ENCODE results near the gene AMBRA1. TPM values are rescaled to one million over a fixed set of nuclear protein-coding genes. Genes with fewer than 3 reads are reported as not detected.

The AMBRA1 gene
- polyA plus RNA-seq, 1 donor from 2014 or later = 34.5 TPM

DNA sequence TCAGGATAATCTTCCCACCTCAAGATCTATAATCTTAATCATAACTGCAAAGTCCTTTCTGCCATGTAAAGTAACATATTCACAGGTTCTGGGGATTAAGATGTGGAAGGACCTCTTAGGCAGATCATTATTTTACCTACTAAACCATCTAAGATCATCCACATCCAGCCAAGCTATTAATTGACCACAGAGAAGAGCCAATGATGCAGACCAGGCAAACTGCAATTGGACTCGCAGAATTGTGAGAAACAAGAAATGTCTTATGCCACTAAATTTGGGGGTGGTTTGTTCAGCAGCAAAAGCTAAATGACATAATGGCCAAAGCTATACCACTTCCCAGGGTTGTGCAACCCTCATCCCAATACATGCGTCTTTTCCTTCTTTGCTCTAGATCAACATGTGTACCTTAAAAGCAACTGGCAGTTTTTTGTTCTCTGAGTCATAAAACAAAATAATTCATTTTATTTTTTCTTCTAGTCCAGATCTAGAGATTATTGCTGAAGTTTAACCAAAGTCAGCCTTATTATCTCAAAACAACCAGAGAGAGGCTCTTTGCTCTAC lies 113.6 kb downstream of the AMBRA1 start:
- Histone ChIP-seq H3K9ac (ENCODE audit: low read length) (no peak overlapping the region), H2AFZ (ENCODE audit: low read depth, low read length) (no peak overlapping the region), H3K36me3 (ENCODE audit: insufficient read depth, low read length) (no peaks in the 10 kb centered on the region), H3F3A (ENCODE audit: insufficient read depth, low read length, poor library complexity, severe bottlenecking) (no peaks in the 10 kb centered on the region), H3K4me2 (ENCODE audit: low read length) (no peak overlapping the region), H3K9me2 (ENCODE audit: insufficient read depth, low read length) (no peaks in the 10 kb centered on the region), H3K79me2 (replicated peaks; ENCODE audit: insufficient read depth, low read length) (no peaks in the 10 kb centered on the region), H3K27ac (ENCODE audit: low read length) (no peak overlapping the region), H4K20me1 (ENCODE audit: insufficient read depth) (no peaks in the 10 kb centered on the region), H3K27me3 (ENCODE audit: insufficient read depth, low read depth, low read length) (no peaks in the 10 kb centered on the region), H3K9me3 (ENCODE audit: low read length) (no peaks in the 10 kb centered on the region), H3K4me3 (ENCODE audit: low read length) (no peak overlapping the region)
- no peak for TF ChIP-seq MXI1 (conservative IDR thresholded peaks at IDR 0.05; ENCODE audit: poor library complexity, severe bottlenecking)
- TF ChIP-seq CTCF (IDR thresholded peaks at IDR 0.05; ENCODE audit: poor library complexity, severe bottlenecking) = no peak
- TF ChIP-seq EZH2 (IDR thresholded peaks at IDR 0.05; ENCODE audit: borderline replicate concordance, insufficient read depth, low read length, poor library complexity, severe bottlenecking) = no peak
- TF ChIP-seq RAD21 (conservative IDR thresholded peaks at IDR 0.05) = no peak
- no peak for TF ChIP-seq POLR2AphosphoS5 (IDR thresholded peaks at IDR 0.05)
- TF ChIP-seq EP300 (conservative IDR thresholded peaks at IDR 0.05; ENCODE audit: poor library complexity, severe bottlenecking) = no peak
- TF ChIP-seq REST (IDR thresholded peaks at IDR 0.05; ENCODE audit: borderline replicate concordance) = no peak
- no peak for TF ChIP-seq TAF1 (IDR thresholded peaks at IDR 0.05; ENCODE audit: low read depth)
- TF ChIP-seq SMC3 (conservative IDR thresholded peaks at IDR 0.05; ENCODE audit: poor library complexity) = no peak

GRCh38 chr11:46479601-46480000 lies 114.2 kb downstream of the AMBRA1 start:
- Histone ChIP-seq H3F3A (ENCODE audit: insufficient read depth, low read length, poor library complexity, severe bottlenecking) (no peaks in the 10 kb centered on the region), H3K4me3 (ENCODE audit: low read length) (no peak overlapping the region), H3K4me2 (ENCODE audit: low read length) (no peak overlapping the region), H3K9ac (ENCODE audit: low read length) (no peak overlapping the region), H2AFZ (ENCODE audit: low read depth, low read length) (no peak overlapping the region), H3K36me3 (ENCODE audit: insufficient read depth, low read length) (no peaks in the 10 kb centered on the region), H3K9me3 (ENCODE audit: low read length) (no peaks in the 10 kb centered on the region), H3K27ac (ENCODE audit: low read length) (no peak overlapping the region), H4K20me1 (ENCODE audit: insufficient read depth) (no peaks in the 10 kb centered on the region), H3K79me2 (replicated peaks; ENCODE audit: insufficient read depth, low read length) (no peaks in the 10 kb centered on the region), H3K27me3 (ENCODE audit: insufficient read depth, low read depth, low read length) (no peaks in the 10 kb centered on the region), H3K9me2 (ENCODE audit: insufficient read depth, low read length) (no peaks in the 10 kb centered on the region)
- no peak for TF ChIP-seq POLR2AphosphoS5 (IDR thresholded peaks at IDR 0.05)
- no peak for TF ChIP-seq EZH2 (IDR thresholded peaks at IDR 0.05; ENCODE audit: borderline replicate concordance, insufficient read depth, low read length, poor library complexity, severe bottlenecking)
- TF ChIP-seq SMC3 (conservative IDR thresholded peaks at IDR 0.05; ENCODE audit: poor library complexity) = no peak
- TF ChIP-seq TAF1 (IDR thresholded peaks at IDR 0.05; ENCODE audit: low read depth) = no peak
- no peak for TF ChIP-seq EP300 (conservative IDR thresholded peaks at IDR 0.05; ENCODE audit: poor library complexity, severe bottlenecking)
- TF ChIP-seq MXI1 (conservative IDR thresholded peaks at IDR 0.05; ENCODE audit: poor library complexity, severe bottlenecking) = no peak
- TF ChIP-seq REST (IDR thresholded peaks at IDR 0.05; ENCODE audit: borderline replicate concordance) = no peak

Measured in neural cell (in vitro differentiated cells).